CD14-positive monocyte (primary cell): ENCODE measurements around the gene PRRC2B. TPM values are rescaled to one million over a fixed set of nuclear protein-coding genes. Genes with fewer than 3 reads are reported as not detected.
A peak's percentile ranks its signal among the peaks of the same experiment; 100 is the strongest.

Source experiments
- DNase-seq, 3 donors: peaks; one replicate each; pipeline ENCODE4 v3.0.0-alpha.2; 2011 to 2022
- H2AFZ ChIP-seq: 2 replicates; pipeline ENCODE4 v1.6.0; 2012; ENCODE audit warnings: mild to moderate bottlenecking, low read depth, low read length, inconsistent platforms; ENCODE audit not compliant: insufficient read depth, poor library complexity, severe bottlenecking
- H3K27ac ChIP-seq, 2 donors: 1 replicate in 1 of 2; 2 replicates in 1 of 2; pipeline ENCODE4 v1.5.1; 2012 to 2013; ENCODE audit warnings: low read length in 2 of 2, control low read depth in 1 of 2, inconsistent platforms in 1 of 2, low read depth in 1 of 2, mild to moderate bottlenecking in 1 of 2
- H3K27me3 ChIP-seq, 2 donors: one replicate each; pipeline versions ENCODE4 v1.6.0 to v1.6.1; 2011 to 2013; ENCODE audit warnings: low read length in 2 of 2; ENCODE audit not compliant: control insufficient read depth in 2 of 2, insufficient read depth in 2 of 2
- H3K36me3 ChIP-seq, 2 donors: replicated peaks in 1 of 2; 1 replicate in 1 of 2; 2 replicates in 1 of 2; pipeline versions ENCODE4 v1.5.1 to v1.6.1; 2012 to 2013; ENCODE audit warnings: low read length in 2 of 2, control low read depth in 1 of 2, inconsistent platforms in 1 of 2, mild to moderate bottlenecking in 1 of 2; ENCODE audit not compliant: insufficient read depth in 2 of 2, control insufficient read depth in 1 of 2
- H3K4me1 ChIP-seq, 2 donors: 1 replicate in 1 of 2; 2 replicates in 1 of 2; pipeline versions ENCODE4 v1.5.1 to v1.6.1; 2012 to 2013; ENCODE audit warnings: low read length in 2 of 2, control low read depth in 1 of 2, inconsistent platforms in 1 of 2, mild to moderate bottlenecking in 1 of 2, moderate library complexity in 1 of 2; ENCODE audit not compliant: insufficient read depth in 2 of 2, control insufficient read depth in 1 of 2
- H3K4me2 ChIP-seq: replicated peaks from 2 replicates; pipeline ENCODE3; 2012; ENCODE audit warnings: low read length, moderate library complexity, mild to moderate bottlenecking; ENCODE audit not compliant: poor library complexity, severe bottlenecking; ENCODE audit errors: extremely low read depth
- H3K4me3 ChIP-seq, 3 experiments: fragments of 200-600 bp in 1 of 3; sonication (generic) in 1 of 3; replicated peaks in 1 of 3; 1 replicate in 2 of 3; 2 replicates in 1 of 3; pipeline ENCODE4 v1.5.1; 2011 to 2013; ENCODE audit warnings: low read length in 3 of 3, mild to moderate bottlenecking in 3 of 3, control low read depth in 2 of 3, low read depth in 2 of 3, inconsistent platforms in 1 of 3, moderate library complexity in 1 of 3
- H3K79me2 ChIP-seq: 2 replicates; pipeline ENCODE4 v1.6.0; 2012; ENCODE audit warnings: mild to moderate bottlenecking, control low read depth, inconsistent platforms, low read length, moderate library complexity; ENCODE audit not compliant: insufficient read depth
- H3K9ac ChIP-seq: 2 replicates; pipeline ENCODE4 v1.6.0; 2017; ENCODE audit warnings: low read length, mild to moderate bottlenecking; ENCODE audit not compliant: insufficient read depth, poor library complexity, severe bottlenecking
- H3K9me3 ChIP-seq, 2 donors: replicated peaks in 1 of 2; 1 replicate in 1 of 2; 2 replicates in 1 of 2; pipeline versions ENCODE4 v1.5.1 to v1.6.1; 2012 to 2013; ENCODE audit warnings: low read length in 2 of 2, control low read depth in 1 of 2; ENCODE audit not compliant: control insufficient read depth in 1 of 2, insufficient read depth in 1 of 2
- H4K20me1 ChIP-seq: 2 replicates; pipeline ENCODE4 v1.6.0; 2012; ENCODE audit warnings: mild to moderate bottlenecking, low read length, control low read depth, moderate library complexity; ENCODE audit not compliant: insufficient read depth
- H3K27ac Mint-ChIP-seq, 7 donors: one replicate each; pipeline ENCODE4 v1.8.0; 2020; ENCODE audit warnings: mild to moderate bottlenecking in 7 of 7, mixed read lengths in 7 of 7, moderate library complexity in 6 of 7, inconsistent platforms in 2 of 7
- H3K27me3 Mint-ChIP-seq, 3 donors: one replicate each; pipeline ENCODE4 v1.8.0; 2021 to 2022; ENCODE audit warnings: low read depth in 3 of 3, mild to moderate bottlenecking in 3 of 3, mixed read lengths in 3 of 3, moderate library complexity in 3 of 3, inconsistent platforms in 1 of 3
- H3K36me3 Mint-ChIP-seq, 2 donors: one replicate each; pipeline ENCODE4 v1.8.0; 2020; ENCODE audit warnings: mixed read lengths in 2 of 2, inconsistent platforms in 1 of 2, mild to moderate bottlenecking in 1 of 2
- H3K4me1 Mint-ChIP-seq: one replicate; pipeline ENCODE4 v1.8.0; 2020; ENCODE audit warnings: mild to moderate bottlenecking, mixed read lengths
- H3K4me3 Mint-ChIP-seq, 2 donors: one replicate each; pipeline ENCODE4 v1.8.0; 2020; ENCODE audit warnings: mild to moderate bottlenecking in 2 of 2, mixed read lengths in 2 of 2, moderate library complexity in 1 of 2
- H3K9me3 Mint-ChIP-seq, 7 donors: one replicate each; pipeline ENCODE4 v1.8.0; 2020 to 2022; ENCODE audit warnings: mixed read lengths in 7 of 7, mild to moderate bottlenecking in 6 of 7, moderate library complexity in 6 of 7, inconsistent platforms in 2 of 7
- CTCF ChIP-seq: fragments of 200-600 bp; IDR thresholded peaks from one replicate; pipeline ENCODE4 v1.8.0; 2022; ENCODE audit warnings: antibody characterized with exemption, mild to moderate bottlenecking
- WGBS: methylation state at CpG from one replicate; pipeline ENCODE4 v1.1.5; 2013; ENCODE audit warnings: missing lambda C conversion rate; ENCODE audit not compliant: insufficient coverage; 5-methylcytosine and 5-hydroxymethylcytosine counted together
- intact Hi-C, 2 donors: fragments of 100-400 bp; cut with micrococcal nuclease; formaldehyde crosslinking; loops; one replicate each; pipeline versions ENCODE4 v1.15.0 to v1.15.1; 2023
- polyA plus RNA-seq, 3 donors: library from polyadenylated mRNA; depleted of rRNA in 1 of 3; unstranded in 2 of 3; stranded (reverse) in 1 of 3; fragments of 300-500 nt in 2 of 3; fragments of >200 nt in 1 of 3; fragmentation: Illumina TruSeq in 2 of 3; gene quantifications; 1 replicate in 2 of 3; 2 replicates in 1 of 3; pipeline ENCODE4 v1.2.3, GENCODE V29; 2012 to 2021

PRRC2B gene
- polyA plus RNA-seq, 3 donors, result 2.8 to 36.2 (median 8.6) TPM

- H3K4me3 ChIP-seq, result no peak overlapping the region
- TF ChIP-seq CTCF, result no peak
- intact Hi-C loops, result no loop called here
- H3K27me3 Mint-ChIP-seq, result peaks cover 0 to 6% (median 4%) of the 10 kb centered on the region in 3 donors
- H3K27ac ChIP-seq, result no peak overlapping the region
- no peaks in the 10 kb centered on the region for H3K4me1 ChIP-seq
- no peaks in the 10 kb centered on the region for H3K36me3 Mint-ChIP-seq
- no peaks in the 10 kb centered on the region for H3K27me3 ChIP-seq
- WGBS, result 97% methylated on average over 12 of the region's 19 CpGs
- no peak for DNase-seq
- H2AFZ ChIP-seq, result no peak overlapping the region
- peaks cover 9% of the 10 kb centered on the region for H3K4me1 Mint-ChIP-seq
- no peaks in the 10 kb centered on the region for H3K79me2 ChIP-seq
- no peaks in the 10 kb centered on the region for H4K20me1 ChIP-seq
- no peaks in the 10 kb centered on the region for H3K36me3 ChIP-seq
- no peaks in the 10 kb centered on the region for H3K9me3 Mint-ChIP-seq
- H3K4me2 ChIP-seq, result no peak overlapping the region
- peak overlapping the region in 2 of 7 donors; percentile 13 to 30 for H3K27ac Mint-ChIP-seq
- H3K9ac ChIP-seq, result no peak overlapping the region
- H3K4me3 Mint-ChIP-seq, result no peak overlapping the region
- H3K9me3 ChIP-seq, result no peaks in the 10 kb centered on the region
These were observed 10.8 kb upstream of the PRRC2B start for GRCh38 chr9:131382850-131383729.

- intact Hi-C loops, result no loop called here
- H3K4me1 Mint-ChIP-seq, result peaks cover 9% of the 10 kb centered on the region
- H3K27ac ChIP-seq, result no peak overlapping the region
- H3K36me3 ChIP-seq, result no peaks in the 10 kb centered on the region
- H3K4me2 ChIP-seq, result no peak overlapping the region
- H4K20me1 ChIP-seq, result no peaks in the 10 kb centered on the region
- H3K36me3 Mint-ChIP-seq, result no peaks in the 10 kb centered on the region
- peaks cover 0 to 6% (median 4%) of the 10 kb centered on the region in 3 donors for H3K27me3 Mint-ChIP-seq
- no peaks in the 10 kb centered on the region for H3K79me2 ChIP-seq
- peaks cover 0 to 2% (median 0%) of the 10 kb centered on the region in 7 donors for H3K9me3 Mint-ChIP-seq
- WGBS, result 72% methylated on average over 4 of the region's 5 CpGs
- no peak overlapping the region for H3K4me3 Mint-ChIP-seq
- H3K27ac Mint-ChIP-seq, result no peak overlapping the region
- H3K9ac ChIP-seq, result no peak overlapping the region
- no peak for DNase-seq
- no peak for TF ChIP-seq CTCF
- no peak overlapping the region for H2AFZ ChIP-seq
- no peaks in the 10 kb centered on the region for H3K4me1 ChIP-seq
- no peaks in the 10 kb centered on the region for H3K27me3 ChIP-seq
- H3K9me3 ChIP-seq, result no peaks in the 10 kb centered on the region
- no peak overlapping the region for H3K4me3 ChIP-seq
These were observed 8.6 kb upstream of the PRRC2B start for GRCh38 chr9:131385296-131385695.
